ENCODE data around the gene SLC27A5. TPM values are rescaled to one million over a fixed set of nuclear protein-coding genes. Genes with fewer than 3 reads are reported as not detected.

SLC27A5 gene
- total RNA-seq, 1 experiment from 2014 or later, result 24.9 TPM

- Histone ChIP-seq H3K27me3 (replicated peaks; ENCODE audit: insufficient read depth, low read depth, low read length, poor library complexity) (no peaks in the 10 kb centered on the region), H3K4me1 (ENCODE audit: insufficient read depth, low read length, poor library complexity, severe bottlenecking) (peaks cover 8% of the 10 kb centered on the region), H3K36me3 (ENCODE audit: insufficient read depth, low read length, poor library complexity, severe bottlenecking) (no peaks in the 10 kb centered on the region), H3K4me3 (ENCODE audit: low read depth, low read length, poor library complexity, severe bottlenecking) (peak overlapping the region; percentile 35), H3K27ac (ENCODE audit: low read depth, low read length, poor library complexity, severe bottlenecking) (peak overlapping the region; percentile 57), H3K9me3 (ENCODE audit: low read depth, low read length, poor library complexity, severe bottlenecking) (no peaks in the 10 kb centered on the region)
- POLR2A ChIA-PET (ENCODE audit: low non-redundant PET), result no interaction called here
- TF ChIP-seq EZH2 (IDR thresholded peaks at IDR 0.05; ENCODE audit: borderline replicate concordance, low read depth, low read length, poor library complexity, severe bottlenecking), result no peak
- no peak for TF ChIP-seq CTCF (conservative IDR thresholded peaks at IDR 0.05; ENCODE audit: low read depth, low read length)
- TSS peak; percentile 85 for BruUV-seq (replicated peaks)
- DNase-seq (ENCODE audit: low spot score), result peak; percentile 71
- intact Hi-C loops (cut with micrococcal nuclease; ENCODE audit: unreplicated experiment), result no loop called here
- CTCF ChIA-PET, result interaction anchor here (0.6 to 0.7 kb wide), 2 partner anchors 12 to 19 kb away, joined by 3 to 10 read pairs; partner anchors contain the start of gene ZBTB45
These were observed 26.7 kb upstream of the SLC27A5 start for GRCh38 chr19:58538257-58539168.

GRCh38 chr19:58536852-58537798 lies 25.3 kb upstream of the SLC27A5 start:
- ChIA-PET CTCF (interaction anchor here (0.6 kb wide), 1 partner anchor 11 kb away, joined by 10 read pairs; no protein-coding TSS in a partner anchor), POLR2A (ENCODE audit: low non-redundant PET) (no interaction called here)
- BruUV-seq (replicated peaks), result no TSS peak
- intact Hi-C loops (cut with micrococcal nuclease; ENCODE audit: unreplicated experiment), result no loop called here
- Histone ChIP-seq H3K27me3 (replicated peaks; ENCODE audit: insufficient read depth, low read depth, low read length, poor library complexity) (no peaks in the 10 kb centered on the region), H3K36me3 (ENCODE audit: insufficient read depth, low read length, poor library complexity, severe bottlenecking) (no peaks in the 10 kb centered on the region), H3K4me3 (ENCODE audit: low read depth, low read length, poor library complexity, severe bottlenecking) (no peak overlapping the region), H3K27ac (ENCODE audit: low read depth, low read length, poor library complexity, severe bottlenecking) (no peak overlapping the region), H3K9me3 (ENCODE audit: low read depth, low read length, poor library complexity, severe bottlenecking) (no peaks in the 10 kb centered on the region), H3K4me1 (ENCODE audit: insufficient read depth, low read length, poor library complexity, severe bottlenecking) (peaks cover 8% of the 10 kb centered on the region)
- TF ChIP-seq EZH2 (IDR thresholded peaks at IDR 0.05; ENCODE audit: borderline replicate concordance, low read depth, low read length, poor library complexity, severe bottlenecking) (no peak), CTCF (conservative IDR thresholded peaks at IDR 0.05; ENCODE audit: low read depth, low read length) (no peak)
- DNase-seq (ENCODE audit: low spot score), result no peak

- TF ChIP-seq CTCF (conservative IDR thresholded peaks at IDR 0.05; ENCODE audit: low read depth, low read length) (no peak), EZH2 (IDR thresholded peaks at IDR 0.05; ENCODE audit: borderline replicate concordance, low read depth, low read length, poor library complexity, severe bottlenecking) (no peak)
- no peak overlapping the region for H3K4me3 ChIP-seq (ENCODE audit: low read depth, low read length, poor library complexity, severe bottlenecking)
- intact Hi-C loops (cut with micrococcal nuclease; ENCODE audit: unreplicated experiment), result no loop called here
- peaks cover 8% of the 10 kb centered on the region for H3K4me1 ChIP-seq (ENCODE audit: insufficient read depth, low read length, poor library complexity, severe bottlenecking)
- ChIA-PET CTCF (no interaction called here), POLR2A (ENCODE audit: low non-redundant PET) (no interaction called here)
- no peak overlapping the region for H3K27ac ChIP-seq (ENCODE audit: low read depth, low read length, poor library complexity, severe bottlenecking)
- no peak for DNase-seq (ENCODE audit: low spot score)
- H3K36me3 ChIP-seq (ENCODE audit: insufficient read depth, low read length, poor library complexity, severe bottlenecking), result no peaks in the 10 kb centered on the region
- no TSS peak for BruUV-seq (replicated peaks)
- H3K9me3 ChIP-seq (ENCODE audit: low read depth, low read length, poor library complexity, severe bottlenecking), result no peaks in the 10 kb centered on the region
- no peaks in the 10 kb centered on the region for H3K27me3 ChIP-seq (replicated peaks; ENCODE audit: insufficient read depth, low read depth, low read length, poor library complexity)
These were observed 24.1 kb upstream of the SLC27A5 start for GRCh38 chr19:58535857-58536256.

Measured in A673 (cell line).